Pancreas (tissue), 10 donors: ENCODE results near the gene GALNT13. TPM values are rescaled to one million over a fixed set of nuclear protein-coding genes. Genes with fewer than 3 reads are reported as not detected.

Experiments
- ATAC-seq, 4 donors: fragments of 200-7000 bp; cut with Tn5 transposase; one replicate each; pipeline versions ENCODE4 v1.8.0 to v1.9.1; 2020; ENCODE audit warnings: mild to moderate bottlenecking in 4 of 4, moderate library complexity in 4 of 4
- DNase-seq, 6 donors: peaks; one replicate each; pipeline ENCODE4 v3.0.0-alpha.2; 2020
- FAIRE-seq: peaks from 2 replicates; lab custom pipeline; 2012; peaks lifted over from hg19 to GRCh38; lab: Jason Lieb, UNC
- H3K27ac ChIP-seq, 4 donors: fragments of 200-600 bp; sonication (generic); 1 replicate in 3 of 4; 2 replicates in 1 of 4; pipeline versions ENCODE4 v1.5.0 to v1.8.0; 2020
- H3K27me3 ChIP-seq, 4 donors: fragments of 200-600 bp; one replicate each; pipeline ENCODE4 v1.8.0; 2021
- H3K36me3 ChIP-seq, 3 donors: fragments of 200-600 bp; sonication (generic) in 1 of 3; one replicate each; pipeline versions ENCODE4 v1.5.0 to v1.8.0; 2020 to 2021
- H3K4me1 ChIP-seq, 3 donors: fragments of 200-600 bp; one replicate each; pipeline ENCODE4 v1.8.0; 2021
- H3K4me3 ChIP-seq, 4 donors: fragments of 200-600 bp; sonication (generic) in 2 of 4; one replicate each; pipeline versions ENCODE4 v1.5.0 to v1.8.0; 2020 to 2021
- H3K9me3 ChIP-seq, 4 donors: fragments of 200-600 bp; one replicate each; pipeline ENCODE4 v1.8.0; 2021
- CTCF ChIP-seq, 4 donors: fragments of 200-600 bp; sonication (generic) in 3 of 4; IDR thresholded peaks; one replicate each; pipeline versions ENCODE4 v1.5.0 to v1.8.0; 2021; ENCODE audit warnings: antibody characterized with exemption in 4 of 4
- WGBS, 2 donors: extraction: QIAGEN DNeasy Blood & Tissue Kit; methylation state at CpG; one replicate each; pipeline ENCODE4 v1.1.7; 2013; 5-methylcytosine and 5-hydroxymethylcytosine counted together
- intact Hi-C, 3 donors: fragments of 100-400 bp; cut with DNase I; formaldehyde crosslinking; loops; one replicate each; pipeline versions ENCODE4 v1.11.1 to v1.14.2; 2022
- polyA plus RNA-seq, 2 donors: library from polyadenylated mRNA; stranded (reverse); fragments of 200-250 nt; gene quantifications; one replicate each; pipeline ENCODE4 v1.2.3, GENCODE V29; 2013
- total RNA-seq, 6 donors: library from RNA; stranded (reverse); fragmentation: NEBNext Ultra II Directional in 4 of 6; extraction: Animal tissue kit (Norgen Biotek cat#: 25700) in 4 of 6; gene quantifications; one replicate each; pipeline versions ENCODE4 v1.2.1 to v1.2.4, GENCODE V29; 2021 to 2023
- donor health status: healthy with polysubstance abuse.
- donor health status: DM: no; HTN: no; CAD: no; lungs with moderate emphysema.
- donor health status: DM: no; HTN: no; CAD: no.
- donor health status: control.
- donor health status: control.
- donor health status: Bipolar disorder and iron deficiency.
- donor health status: DM: yes; HTN: yes; CAD: no.
- donor health status: DM: no; HTN: no; CAD: no.
- donor health status: DM: no; HTN: no; CAD: no.
- donor health status: DM: yes; HTN: yes; CAD: no.

GALNT13 gene
- total and polyA plus RNA-seq, 8 donors: 0.09 to 1.8 (median 0.74) TPM

- DNase-seq (no peak), FAIRE-seq (no peak), ATAC-seq (no peak)
- WGBS, 2 donors: 78 to 81% methylated on average over 1 of the region's 1 CpG
- intact Hi-C loops: no loop called here
- Histone ChIP-seq H3K27me3 (no peaks in the 10 kb centered on the region), H3K4me3 (no peak overlapping the region), H3K27ac (no peak overlapping the region), H3K9me3 (no peaks in the 10 kb centered on the region), H3K4me1 (peaks cover 0 to 3% (median 0%) of the 10 kb centered on the region in 3 donors), H3K36me3 (no peaks in the 10 kb centered on the region)
- no peak for TF ChIP-seq CTCF (IDR thresholded peaks at IDR 0.05)
Measured at GRCh38 chr2:154329510-154329909, 457.8 kb downstream of the GALNT13 start.

GRCh38 chr2:154331784-154332183, 460.1 kb downstream of the GALNT13 start:
- intact Hi-C loops: no loop called here
- Histone ChIP-seq H3K27me3 (no peaks in the 10 kb centered on the region), H3K4me3 (no peak overlapping the region), H3K9me3 (no peaks in the 10 kb centered on the region), H3K4me1 (no peaks in the 10 kb centered on the region), H3K27ac (no peak overlapping the region), H3K36me3 (no peaks in the 10 kb centered on the region)
- FAIRE-seq: no peak
- TF ChIP-seq CTCF (IDR thresholded peaks at IDR 0.05): no peak
- 20 to 24% methylated on average over 1 of the region's 1 CpG for WGBS, 2 donors
- ATAC-seq: no peak
- DNase-seq: no peak

- no peaks in the 10 kb centered on the region for H3K36me3 ChIP-seq
Measured at GRCh38 chr2:154336201-154336600, 464.5 kb downstream of the GALNT13 start.

GRCh38 chr2:154338352-154338967, 466.7 kb downstream of the GALNT13 start:
- WGBS, 2 donors: 47 to 55% methylated on average over 3 of the region's 3 CpGs
- FAIRE-seq (no peak), ATAC-seq (no peak), DNase-seq (no peak)
- Histone ChIP-seq H3K9me3 (no peaks in the 10 kb centered on the region), H3K36me3 (no peaks in the 10 kb centered on the region), H3K27ac (no peak overlapping the region), H3K4me1 (no peaks in the 10 kb centered on the region), H3K27me3 (no peaks in the 10 kb centered on the region), H3K4me3 (no peak overlapping the region)
- TF ChIP-seq CTCF (IDR thresholded peaks at IDR 0.05): no peak
- intact Hi-C loops: no loop called here

More at GRCh38 chr2:154336201-154336600, 464.5 kb downstream of the GALNT13 start:
- FAIRE-seq: no peak
- ATAC-seq: no peak
- 73 to 95% methylated on average over 1 of the region's 1 CpG for WGBS, 2 donors
- TF ChIP-seq CTCF (IDR thresholded peaks at IDR 0.05): no peak
- Histone ChIP-seq H3K27me3 (no peaks in the 10 kb centered on the region), H3K4me1 (no peaks in the 10 kb centered on the region), H3K27ac (no peak overlapping the region), H3K4me3 (no peak overlapping the region), H3K9me3 (no peaks in the 10 kb centered on the region)
- no peak for DNase-seq
- intact Hi-C loops: no loop called here

GRCh38 chr2:154343282-154343681, 471.6 kb downstream of the GALNT13 start:
- no peak overlapping the region for H3K4me3 ChIP-seq
- ATAC-seq (no peak), FAIRE-seq (no peak), DNase-seq (no peak)
- intact Hi-C loops: no loop called here
- H3K27ac ChIP-seq: no peak overlapping the region
- no peaks in the 10 kb centered on the region for H3K36me3 ChIP-seq
- no peaks in the 10 kb centered on the region for H3K4me1 ChIP-seq
- TF ChIP-seq CTCF (IDR thresholded peaks at IDR 0.05): no peak
- no peaks in the 10 kb centered on the region for H3K27me3 ChIP-seq
- no peaks in the 10 kb centered on the region for H3K9me3 ChIP-seq
